Glomerular endothelial cell (primary cell): ENCODE data around the gene SLC24A4. TPM values are rescaled to one million over a fixed set of nuclear protein-coding genes. Genes with fewer than 3 reads are reported as not detected.
"Not testable (repeated sequence)": the region's sequence is repeated elsewhere in the genome, so short reads cannot be mapped to it uniquely, and the experiment has no call there.

Experiments
- DNase-seq: peaks from one replicate; pipeline ENCODE4 v3.0.0-alpha.2; 2011; ENCODE audit warnings: low read depth, low spot score; ENCODE audit errors: extremely low read depth
- total RNA-seq: library from RNA; depleted of rRNA; stranded (reverse); fragments of >200 nt; gene quantifications from 2 replicates; pipeline ENCODE4 v1.2.3, GENCODE V29; 2015

SLC24A4 gene
- total RNA-seq, 1 donor from 2014 or later, result 0.18 TPM

DNA sequence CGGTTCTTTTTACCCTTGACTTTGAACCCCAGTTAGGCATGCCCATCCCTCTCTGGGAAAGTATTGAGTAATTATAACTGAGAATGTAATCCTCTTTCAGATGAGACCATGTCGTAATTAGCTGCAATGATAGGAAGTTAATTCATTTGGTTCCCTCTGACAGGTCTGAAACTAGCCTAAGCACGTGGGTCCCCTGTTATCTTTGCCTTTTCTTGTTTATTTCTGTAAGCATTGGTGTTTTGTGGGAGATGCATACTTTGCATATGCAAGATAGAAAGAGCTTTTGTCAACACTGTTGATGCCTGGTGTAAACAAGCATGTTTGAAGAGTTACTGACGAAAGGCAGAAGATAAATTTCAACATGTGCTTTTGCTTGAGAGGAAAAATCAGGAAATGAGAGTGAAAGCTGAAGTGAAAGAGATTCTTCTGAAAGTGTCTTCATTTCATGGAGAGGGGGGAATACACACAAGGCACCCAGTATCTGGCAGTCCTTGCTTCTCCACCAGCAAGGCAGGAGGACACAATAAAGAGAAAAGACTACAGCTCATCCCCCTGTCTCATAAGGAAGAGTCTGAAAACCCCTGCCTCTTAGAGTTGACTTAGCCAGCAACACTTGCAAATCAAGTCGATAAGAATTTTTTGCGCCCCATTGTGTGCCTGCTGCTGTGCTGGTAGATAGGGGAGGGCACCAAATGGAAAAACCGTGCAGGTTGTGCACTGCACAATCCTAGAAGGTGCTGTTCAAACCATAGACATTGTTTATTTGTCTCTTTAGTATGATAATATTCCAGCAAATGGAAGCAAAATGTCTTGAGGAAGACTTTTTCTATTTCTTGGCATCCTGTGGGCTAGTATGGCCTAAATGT lies 77.8 kb downstream of the SLC24A4 start:
- DNase-seq, result no peak

- DNase-seq, result no peak
These were observed 78.6 kb downstream of the SLC24A4 start for GRCh38 chr14:92401561-92401960.

- DNase-seq, result not testable (repeated sequence)
These were observed 79.5 kb downstream of the SLC24A4 start for GRCh38 chr14:92402500-92402899.

DNA sequence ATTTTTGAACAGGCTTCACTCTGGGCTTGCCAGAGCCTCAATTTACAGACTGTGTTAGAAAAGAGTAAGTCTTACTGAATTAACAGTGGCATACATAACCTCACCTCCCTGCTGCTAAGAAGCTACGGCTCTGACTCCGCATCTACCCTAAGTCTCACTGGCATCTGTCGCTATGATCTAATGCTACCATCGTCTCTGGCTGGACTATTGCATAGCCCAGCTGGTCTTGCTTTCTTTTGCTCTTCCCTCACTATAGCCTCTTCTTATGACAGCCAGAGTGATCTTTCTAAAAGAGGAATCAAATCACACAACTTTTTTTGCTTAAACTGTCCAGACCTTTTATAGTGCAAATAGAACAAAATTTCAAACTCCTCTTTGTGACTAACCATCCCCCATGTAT lies 81.1 kb downstream of the SLC24A4 start:
- no peak for DNase-seq

DNA sequence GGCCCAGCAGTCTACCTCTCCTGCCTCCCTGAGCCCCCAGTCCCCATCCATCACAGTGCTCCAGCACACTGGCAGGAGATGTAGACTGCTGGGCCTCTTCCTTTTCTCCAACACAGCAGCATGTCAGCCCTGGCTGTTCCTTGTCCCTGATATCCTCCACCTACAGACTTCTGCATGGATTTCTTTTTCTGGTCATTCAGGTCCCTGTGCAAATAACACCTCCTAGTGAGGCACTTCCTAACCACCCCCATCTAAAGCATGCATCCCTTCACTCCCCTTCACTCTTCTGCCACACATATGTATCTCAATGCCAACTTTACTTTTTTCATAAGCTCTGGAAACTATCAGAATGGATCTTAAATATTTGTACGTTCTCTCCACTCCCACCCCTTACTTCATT lies 81.5 kb downstream of the SLC24A4 start:
- DNase-seq, result no peak

DNA sequence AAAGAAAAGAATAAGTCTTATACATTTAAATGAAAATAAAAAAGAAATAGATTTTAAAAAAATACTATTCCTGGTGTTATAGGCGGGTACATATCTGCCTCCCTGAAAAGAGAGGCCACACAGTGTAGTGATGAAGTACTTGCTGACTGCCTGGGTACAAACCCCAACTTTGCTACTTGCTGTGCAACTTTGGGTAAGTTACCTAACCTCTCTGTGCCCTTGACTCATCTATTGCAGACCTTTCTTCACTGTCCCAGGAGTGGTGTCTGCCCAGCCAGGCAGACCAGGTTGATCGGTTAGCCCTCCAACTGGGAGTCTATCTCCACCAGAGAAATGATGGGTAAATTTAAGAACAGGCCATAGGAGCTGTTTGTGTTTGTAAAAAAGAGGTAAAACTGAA lies 82.0 kb downstream of the SLC24A4 start:
- no peak for DNase-seq

DNA sequence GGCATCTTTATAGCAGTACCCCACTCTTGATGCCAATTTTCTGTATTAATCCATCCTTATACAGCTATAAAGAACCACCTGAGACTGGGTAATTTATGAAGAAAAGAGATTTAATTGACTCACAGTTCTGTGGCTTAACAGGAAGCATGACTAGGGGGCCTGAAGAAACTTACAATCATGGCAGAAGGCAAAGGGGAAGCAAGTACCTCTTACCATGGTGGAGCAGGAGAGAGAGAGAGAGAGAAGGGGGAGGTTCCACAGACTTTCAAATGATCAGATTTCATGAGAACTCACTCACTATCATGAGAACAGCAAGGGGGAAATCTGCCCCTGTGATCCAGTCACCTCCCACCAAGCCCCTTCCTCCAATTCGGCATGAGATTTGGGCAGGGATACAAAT lies 84.4 kb downstream of the SLC24A4 start:
- DNase-seq, result no peak

GRCh38 chr14:92409043-92409442 lies 86.1 kb downstream of the SLC24A4 start:
- DNase-seq, result no peak

GRCh38 chr14:92411135-92411534 lies 88.2 kb downstream of the SLC24A4 start:
- DNase-seq, result no peak

DNA sequence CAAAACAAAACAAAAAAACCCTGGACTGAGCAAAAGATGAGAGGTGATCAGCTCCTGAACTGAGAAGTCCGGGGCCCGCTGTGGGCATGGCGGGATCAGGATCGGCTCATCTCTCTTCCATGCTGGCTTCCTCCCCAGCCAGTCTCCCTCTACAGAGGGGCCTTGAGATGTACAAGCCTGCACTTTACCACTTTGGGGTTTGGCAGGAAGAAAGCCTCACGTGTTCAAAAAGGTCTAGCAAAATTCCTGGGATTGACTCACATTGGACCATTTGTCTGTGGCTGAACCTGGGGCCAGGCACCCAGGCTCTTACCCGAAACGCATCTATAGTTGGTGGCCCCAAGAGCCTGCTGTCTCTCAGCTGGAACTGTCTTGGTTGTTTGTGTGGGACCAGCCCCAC lies 89.0 kb downstream of the SLC24A4 start:
- no peak for DNase-seq

GRCh38 chr14:92412912-92413311 lies 89.9 kb downstream of the SLC24A4 start:
- DNase-seq, result no peak

DNA sequence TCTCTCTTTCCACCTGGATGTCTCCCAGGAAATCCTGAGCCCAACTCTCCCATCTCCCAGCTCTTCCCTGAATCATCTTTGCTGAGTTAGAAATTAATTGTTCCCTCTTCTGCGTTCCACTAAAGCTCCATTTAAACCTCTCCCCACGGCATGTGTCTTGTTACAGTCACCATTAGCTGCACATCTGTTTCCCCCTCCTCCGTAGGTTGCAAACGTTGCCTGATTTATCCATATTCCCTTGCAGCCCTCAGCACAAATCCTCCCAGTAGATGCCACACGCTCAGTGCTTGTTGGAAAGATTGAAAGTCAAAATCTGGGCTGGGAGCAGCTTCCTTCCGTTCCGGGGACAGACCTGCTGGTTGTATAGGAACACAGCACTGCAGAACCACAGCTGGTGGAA lies 90.4 kb downstream of the SLC24A4 start:
- no peak for DNase-seq

GRCh38 chr14:92414690-92415445 lies 91.9 kb downstream of the SLC24A4 start:
- no peak for DNase-seq

DNA sequence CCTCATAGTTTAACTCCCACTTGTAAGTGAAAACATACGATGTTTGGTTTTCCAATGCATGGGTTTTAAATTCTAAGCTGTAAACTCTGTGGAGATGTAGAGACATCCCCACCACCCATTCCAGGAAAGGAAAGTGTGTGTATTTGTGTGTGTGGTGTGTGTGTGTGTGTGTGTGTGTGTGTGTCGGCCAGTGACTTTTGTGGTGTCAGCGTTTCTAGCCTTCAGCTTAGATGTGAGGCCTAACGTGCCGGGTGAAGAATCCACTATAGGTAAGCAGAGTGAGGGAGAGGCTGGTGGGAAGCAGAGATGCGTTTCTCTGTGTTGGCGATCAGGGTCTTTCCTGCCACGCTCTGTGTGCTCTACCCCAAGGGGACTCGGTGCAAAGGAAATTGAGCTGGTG lies 93.0 kb downstream of the SLC24A4 start:
- no peak for DNase-seq

DNA sequence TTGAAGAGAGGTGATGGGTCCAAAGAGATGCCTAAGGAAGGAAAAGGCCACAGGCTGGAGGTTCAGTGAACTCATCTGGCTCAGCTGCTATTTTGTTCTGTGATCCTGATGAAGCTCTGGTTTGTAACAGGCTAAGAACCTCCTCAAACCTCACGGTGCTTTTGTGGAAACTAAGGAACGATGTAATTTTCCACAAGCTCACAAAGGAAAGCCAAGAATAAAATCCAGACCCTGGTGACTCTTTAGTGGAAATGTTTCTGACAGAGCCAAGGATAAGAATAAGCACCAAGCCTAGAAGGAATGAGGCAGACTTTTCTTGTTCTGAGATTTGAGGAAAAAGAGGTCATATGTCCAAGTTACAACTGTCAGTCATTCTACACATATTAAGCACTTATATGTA lies 93.6 kb downstream of the SLC24A4 start:
- no peak for DNase-seq

- no peak for DNase-seq
These were observed 94.8 kb downstream of the SLC24A4 start for GRCh38 chr14:92417759-92418158.

DNA sequence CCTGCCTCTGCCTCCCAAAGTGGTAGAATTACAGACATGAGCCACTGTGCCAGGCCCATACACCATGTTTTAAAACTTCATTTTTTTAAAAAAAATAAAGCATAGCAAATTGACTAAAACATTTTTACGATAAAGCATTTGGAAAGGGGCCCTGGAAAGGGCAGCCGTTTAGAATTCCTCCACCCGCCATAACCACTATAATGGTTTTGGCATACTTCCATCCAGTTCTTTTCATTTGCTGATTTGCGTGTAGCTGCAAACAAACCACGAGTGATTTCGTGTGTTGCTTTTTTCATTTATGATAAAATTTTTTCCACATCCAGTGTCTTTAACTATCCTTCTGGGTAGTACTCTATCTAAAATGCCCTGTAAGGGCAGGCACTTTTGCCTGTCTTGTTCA lies 98.8 kb downstream of the SLC24A4 start:
- no peak for DNase-seq

GRCh38 chr14:92425101-92425500 lies 102.1 kb downstream of the SLC24A4 start:
- DNase-seq, result no peak

GRCh38 chr14:92426237-92426636 lies 103.3 kb downstream of the SLC24A4 start:
- DNase-seq, result no peak

DNA sequence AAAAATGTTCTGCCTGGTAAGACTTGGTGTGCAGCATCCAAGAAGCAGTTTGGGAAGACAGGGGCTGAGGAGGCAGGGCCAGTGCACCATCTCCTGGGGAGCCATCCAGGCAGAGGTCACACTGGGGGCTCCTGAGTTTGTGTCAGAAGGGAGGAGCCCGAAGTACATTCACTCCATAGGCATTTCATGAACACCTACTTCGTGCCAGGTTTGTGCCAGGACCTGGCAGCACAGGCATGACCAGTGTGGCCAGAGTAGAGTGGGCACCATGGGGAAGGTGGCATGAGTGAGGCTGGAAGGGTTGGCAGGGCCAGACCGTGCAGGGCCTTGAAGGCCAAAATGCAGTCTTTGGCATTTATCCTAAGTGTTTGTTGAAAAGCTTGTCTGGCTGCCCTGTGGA lies 104.1 kb downstream of the SLC24A4 start:
- DNase-seq, result no peak

GRCh38 chr14:92430686-92431085 lies 107.7 kb downstream of the SLC24A4 start:
- no peak for DNase-seq

GRCh38 chr14:92431199-92431725 lies 108.3 kb downstream of the SLC24A4 start:
- DNase-seq, result no peak
